ENCODE results near the gene ROR1.

DNA sequence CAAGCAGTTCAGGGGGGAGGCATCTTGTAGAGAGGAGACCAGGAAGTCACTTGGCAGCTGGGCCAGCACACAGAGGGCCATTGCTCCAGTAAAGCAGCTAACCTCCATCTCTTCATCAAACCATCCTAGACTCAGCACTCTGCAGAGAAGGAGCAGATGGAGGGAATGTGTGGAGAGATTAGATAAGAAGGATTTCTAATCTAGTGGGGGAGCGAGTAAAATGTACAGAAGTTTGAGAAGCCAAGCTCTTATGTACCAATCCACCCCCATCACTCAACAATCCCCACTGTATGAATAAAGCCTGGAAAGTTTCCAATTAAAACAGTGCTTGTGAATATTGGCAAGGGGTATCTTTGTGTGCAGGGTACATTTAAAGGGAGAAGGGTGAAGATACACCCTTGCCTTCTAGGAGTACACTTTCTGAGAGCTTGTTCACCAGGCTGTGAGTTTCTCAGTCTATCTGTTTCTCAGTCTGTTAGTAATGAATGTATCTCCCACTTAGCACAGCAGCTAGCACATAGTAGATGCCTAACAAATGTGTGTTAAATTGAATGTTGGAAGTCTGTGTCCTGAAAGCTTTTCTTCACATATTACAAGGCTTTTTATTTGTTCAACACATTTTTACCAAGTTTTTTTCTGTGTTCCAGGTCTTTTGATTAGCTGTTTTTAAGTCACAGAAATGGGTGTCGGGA lies 286.9 kb downstream of the ROR1 start:
- TF ChIP-seq, protein P1, sequence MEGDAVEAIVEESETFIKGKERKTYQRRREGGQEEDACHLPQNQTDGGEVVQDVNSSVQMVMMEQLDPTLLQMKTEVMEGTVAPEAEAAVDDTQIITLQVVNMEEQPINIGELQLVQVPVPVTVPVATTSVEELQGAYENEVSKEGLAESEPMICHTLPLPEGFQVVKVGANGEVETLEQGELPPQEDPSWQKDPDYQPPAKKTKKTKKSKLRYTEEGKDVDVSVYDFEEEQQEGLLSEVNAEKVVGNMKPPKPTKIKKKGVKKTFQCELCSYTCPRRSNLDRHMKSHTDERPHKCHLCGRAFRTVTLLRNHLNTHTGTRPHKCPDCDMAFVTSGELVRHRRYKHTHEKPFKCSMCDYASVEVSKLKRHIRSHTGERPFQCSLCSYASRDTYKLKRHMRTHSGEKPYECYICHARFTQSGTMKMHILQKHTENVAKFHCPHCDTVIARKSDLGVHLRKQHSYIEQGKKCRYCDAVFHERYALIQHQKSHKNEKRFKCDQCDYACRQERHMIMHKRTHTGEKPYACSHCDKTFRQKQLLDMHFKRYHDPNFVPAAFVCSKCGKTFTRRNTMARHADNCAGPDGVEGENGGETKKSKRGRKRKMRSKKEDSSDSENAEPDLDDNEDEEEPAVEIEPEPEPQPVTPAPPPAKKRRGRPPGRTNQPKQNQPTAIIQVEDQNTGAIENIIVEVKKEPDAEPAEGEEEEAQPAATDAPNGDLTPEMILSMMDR (IDR thresholded peaks at IDR 0.05) = no peak
- no peak for TF ChIP-seq POLR2A (IDR thresholded peaks at IDR 0.05)

All from right lobe of liver (tissue), 4 donors.